DND-41 (cell line): ENCODE results near the gene EHD3.

Experiments used
- ATAC-seq: fragments of 200-7000 bp; cut with Tn5 transposase; 3 replicates; pipeline ENCODE4 v1.9.1; 2021; ENCODE audit warnings: low read depth; ENCODE audit not compliant: insufficient read depth
- DNase-seq: peaks from one replicate; pipeline ENCODE4 v3.0.0-alpha.2; 2020
- H2AFZ ChIP-seq: 2 replicates; pipeline ENCODE4 v1.6.0; 2012; ENCODE audit warnings: low read depth, low read length
- H3K27ac ChIP-seq: 2 replicates; pipeline ENCODE4 v1.5.1; 2012; ENCODE audit warnings: low read length, inconsistent platforms
- H3K27me3 ChIP-seq: fragments of 200-600 bp; sonication (generic); 2 replicates; pipeline ENCODE4 v1.6.0; 2012; ENCODE audit warnings: low read length, mild to moderate bottlenecking, inconsistent platforms; ENCODE audit not compliant: insufficient read depth, poor library complexity
- H3K36me3 ChIP-seq: 2 replicates; pipeline ENCODE4 v1.5.1; 2012; ENCODE audit warnings: low read length, inconsistent platforms; ENCODE audit not compliant: insufficient read depth
- H3K4me1 ChIP-seq: 2 replicates; pipeline ENCODE4 v1.5.1; 2012; ENCODE audit warnings: mild to moderate bottlenecking, low read length; ENCODE audit not compliant: insufficient read depth
- H3K4me2 ChIP-seq: 2 replicates; pipeline ENCODE4 v1.6.0; 2012; ENCODE audit warnings: mild to moderate bottlenecking, moderate library complexity, low read length, inconsistent platforms; ENCODE audit not compliant: insufficient read depth
- H3K4me3 ChIP-seq, 2 experiments: fragments of 200-600 bp in 1 of 2; shearing (Covaris generic) in 1 of 2; 2 replicates each; pipeline ENCODE4 v1.5.1; 2012 to 2016; ENCODE audit warnings: inconsistent platforms in 2 of 2, low read length in 2 of 2, mild to moderate bottlenecking in 2 of 2, low read depth in 1 of 2, moderate library complexity in 1 of 2
- H3K79me2 ChIP-seq: 2 replicates; pipeline ENCODE4 v1.6.0; 2012; ENCODE audit warnings: low read length, inconsistent platforms; ENCODE audit not compliant: insufficient read depth
- H3K9ac ChIP-seq: 2 replicates; pipeline ENCODE4 v1.6.0; 2012; ENCODE audit warnings: low read depth, mild to moderate bottlenecking, inconsistent platforms, low read length, moderate library complexity
- H3K9me3 ChIP-seq: 2 replicates; pipeline ENCODE4 v1.5.1; 2012; ENCODE audit warnings: low read length, moderate library complexity, mild to moderate bottlenecking, inconsistent platforms; ENCODE audit not compliant: insufficient read depth, severe bottlenecking
- H4K20me1 ChIP-seq: 2 replicates; pipeline ENCODE4 v1.6.0; 2012; ENCODE audit warnings: low read length; ENCODE audit not compliant: insufficient read depth
- CTCF ChIP-seq: IDR thresholded peaks from 2 replicates; pipeline ENCODE4 v1.5.1; 2012; ENCODE audit warnings: borderline replicate concordance, low read length, moderate library complexity, mild to moderate bottlenecking; ENCODE audit not compliant: poor library complexity, severe bottlenecking; ENCODE audit errors: extremely low read depth
- EZH2 ChIP-seq: IDR thresholded peaks from 3 replicates; pipeline ENCODE4 v1.6.1; 2012; ENCODE audit warnings: borderline replicate concordance, low read depth, mild to moderate bottlenecking, moderate library complexity, low read length, inconsistent platforms; ENCODE audit not compliant: severe bottlenecking

EHD3 gene

GRCh38 chr2:31251018-31251417 is 17.1 kb downstream of the EHD3 start:
- Histone ChIP-seq H3K4me1 (no peaks in the 10 kb centered on the region), H3K27me3 (no peaks in the 10 kb centered on the region), H3K9me3 (no peaks in the 10 kb centered on the region), H3K79me2 (no peaks in the 10 kb centered on the region), H3K36me3 (no peaks in the 10 kb centered on the region), H3K27ac (no peak overlapping the region), H3K4me2 (no peak overlapping the region), H2AFZ (no peak overlapping the region), H3K9ac (no peak overlapping the region), H3K4me3 (no peak overlapping the region), H4K20me1 (no peaks in the 10 kb centered on the region)
- no peak for DNase-seq
- TF ChIP-seq CTCF, result no peak
- TF ChIP-seq EZH2, result no peak
- no peak for ATAC-seq

GRCh38 chr2:31251851-31252250 is 17.9 kb downstream of the EHD3 start:
- no peaks in the 10 kb centered on the region for H3K27me3 ChIP-seq
- no peak overlapping the region for H3K9ac ChIP-seq
- H2AFZ ChIP-seq, result no peak overlapping the region
- H3K4me3 ChIP-seq, result no peak overlapping the region
- no peak for ATAC-seq
- H3K9me3 ChIP-seq, result no peaks in the 10 kb centered on the region
- H3K4me1 ChIP-seq, result no peaks in the 10 kb centered on the region
- no peak overlapping the region for H3K4me2 ChIP-seq
- no peaks in the 10 kb centered on the region for H4K20me1 ChIP-seq
- DNase-seq, result no peak
- H3K79me2 ChIP-seq, result no peaks in the 10 kb centered on the region
- no peaks in the 10 kb centered on the region for H3K36me3 ChIP-seq
- no peak overlapping the region for H3K27ac ChIP-seq
- TF ChIP-seq CTCF, result no peak
- TF ChIP-seq EZH2, result no peak

GRCh38 chr2:31253356-31254131 is 19.6 kb downstream of the EHD3 start:
- no peak overlapping the region for H3K4me2 ChIP-seq
- no peak overlapping the region for H2AFZ ChIP-seq
- ATAC-seq, result no peak
- TF ChIP-seq EZH2, result no peak
- no peak for TF ChIP-seq CTCF
- H3K27ac ChIP-seq, result no peak overlapping the region
- no peaks in the 10 kb centered on the region for H3K9me3 ChIP-seq
- no peak overlapping the region for H3K9ac ChIP-seq
- no peaks in the 10 kb centered on the region for H3K79me2 ChIP-seq
- no peaks in the 10 kb centered on the region for H3K4me1 ChIP-seq
- no peaks in the 10 kb centered on the region for H4K20me1 ChIP-seq
- no peak overlapping the region for H3K4me3 ChIP-seq
- no peaks in the 10 kb centered on the region for H3K27me3 ChIP-seq
- DNase-seq, result no peak
- H3K36me3 ChIP-seq, result no peaks in the 10 kb centered on the region
